HUES6 (cell line): ENCODE data around the gene ETNK2.

ENCODE experiments used
- H3K27ac ChIP-seq: 2 replicates; pipeline ENCODE4 v1.7.0; 2013; ENCODE audit warnings: low read depth, mild to moderate bottlenecking, low read length, inconsistent platforms
- H3K27me3 ChIP-seq: 2 replicates; pipeline ENCODE4 v1.6.1; 2013; ENCODE audit warnings: low read length; ENCODE audit not compliant: control insufficient read depth, insufficient read depth
- H3K36me3 ChIP-seq: 2 replicates; pipeline ENCODE4 v1.6.1; 2013; ENCODE audit warnings: low read length; ENCODE audit not compliant: control insufficient read depth, insufficient read depth
- H3K4me1 ChIP-seq: 2 replicates; pipeline ENCODE4 v1.6.1; 2013; ENCODE audit warnings: low read length; ENCODE audit not compliant: control insufficient read depth, insufficient read depth
- H3K4me3 ChIP-seq: 2 replicates; pipeline ENCODE4 v1.5.1; 2013; ENCODE audit warnings: low read depth, low read length
- H3K9ac ChIP-seq: one replicate; pipeline ENCODE4 v1.6.1; 2013; ENCODE audit warnings: mild to moderate bottlenecking, low read length
- H3K9me3 ChIP-seq: 2 replicates; pipeline ENCODE4 v1.6.1; 2013; ENCODE audit warnings: low read depth, low read length; ENCODE audit not compliant: control insufficient read depth, insufficient read depth

Gene ETNK2

DNA sequence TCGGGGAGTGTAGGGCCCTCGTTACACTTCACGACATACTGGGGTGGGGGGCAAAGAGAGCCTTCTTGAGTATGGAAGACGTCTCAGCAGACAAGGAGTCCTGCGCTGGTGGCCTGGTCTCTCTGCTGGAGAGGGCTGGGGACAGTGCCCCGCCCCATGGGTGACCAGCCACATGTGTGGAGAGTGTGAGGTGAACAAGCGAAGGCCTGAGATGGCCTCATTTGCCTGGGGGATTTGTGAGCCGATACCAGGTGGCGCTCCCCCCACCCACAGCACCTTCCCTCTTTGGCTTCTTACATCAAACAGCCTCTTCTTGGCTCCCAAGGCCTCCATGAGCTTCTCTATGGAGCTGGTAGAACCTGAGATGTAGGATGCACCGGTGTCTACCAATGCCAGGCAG, 4.0 kb upstream of the ETNK2 start:
- H3K4me1 ChIP-seq, result peaks cover 4% of the 10 kb centered on the region
- H3K27me3 ChIP-seq, result peaks cover 11% of the 10 kb centered on the region
- no peak overlapping the region for H3K27ac ChIP-seq
- no peak overlapping the region for H3K9ac ChIP-seq
- H3K4me3 ChIP-seq, result no peak overlapping the region
- H3K36me3 ChIP-seq, result no peaks in the 10 kb centered on the region
- no peaks in the 10 kb centered on the region for H3K9me3 ChIP-seq

DNA sequence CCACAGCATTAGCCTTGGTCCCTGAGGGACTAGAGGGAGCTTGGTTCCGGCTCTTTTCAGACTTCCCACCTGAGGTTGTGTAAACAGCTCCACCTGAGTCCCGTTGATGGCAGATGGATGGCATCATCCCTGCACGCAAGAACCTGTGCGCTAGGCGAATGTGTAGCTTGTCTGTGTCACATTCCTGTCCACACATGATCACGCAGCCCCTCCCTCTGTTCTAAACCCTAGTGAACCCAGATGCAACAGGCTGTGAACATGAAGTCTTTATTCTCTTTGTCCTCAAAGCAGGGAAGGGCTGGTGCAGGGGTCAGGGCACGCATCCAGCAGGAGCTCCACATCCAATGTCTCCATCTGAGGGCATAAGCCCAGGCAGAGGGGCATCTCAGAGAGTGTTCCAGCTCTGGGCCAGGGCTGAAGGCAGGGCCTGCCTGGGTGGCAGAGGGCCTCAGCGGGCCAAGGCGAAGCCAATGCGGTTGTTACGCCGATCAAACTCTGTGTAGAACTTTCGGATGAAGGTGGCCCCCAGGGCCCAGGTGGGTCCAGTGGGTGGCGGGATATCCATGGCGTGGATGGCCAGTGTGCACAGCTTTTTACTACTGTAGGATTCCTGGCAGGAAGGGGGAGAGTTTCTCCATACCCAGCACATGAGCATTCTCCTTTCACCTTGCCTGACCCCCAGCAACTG, 2.9 kb upstream of the ETNK2 start:
- H3K4me1 ChIP-seq, result peaks cover 10% of the 10 kb centered on the region
- no peak overlapping the region for H3K4me3 ChIP-seq
- no peaks in the 10 kb centered on the region for H3K36me3 ChIP-seq
- no peak overlapping the region for H3K9ac ChIP-seq
- no peaks in the 10 kb centered on the region for H3K9me3 ChIP-seq
- H3K27ac ChIP-seq, result no peak overlapping the region
- peaks cover 11% of the 10 kb centered on the region for H3K27me3 ChIP-seq

DNA sequence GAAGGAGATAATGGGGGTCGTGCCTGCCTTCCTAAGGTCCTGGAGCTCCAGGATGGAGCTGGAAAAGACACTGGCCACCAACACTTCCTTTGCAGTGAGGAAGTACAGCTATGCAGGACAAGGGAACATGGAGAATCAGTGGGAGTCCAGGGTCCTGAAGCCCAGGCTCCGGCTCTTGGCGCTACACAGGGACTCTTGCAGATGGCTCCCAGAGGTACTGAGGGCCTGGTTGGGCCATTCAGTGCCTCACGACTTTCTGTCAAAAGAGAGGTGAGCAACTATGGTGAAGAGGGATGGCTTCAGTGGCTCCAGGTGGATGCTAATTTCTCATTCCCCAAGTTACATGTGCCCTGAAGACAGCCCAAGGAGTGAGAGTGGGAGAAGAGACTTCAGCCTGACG, 1.8 kb upstream of the ETNK2 start:
- Histone ChIP-seq H3K9ac (no peak overlapping the region), H3K4me3 (no peak overlapping the region), H3K9me3 (no peaks in the 10 kb centered on the region), H3K36me3 (no peaks in the 10 kb centered on the region), H3K27me3 (peaks cover 11% of the 10 kb centered on the region), H3K4me1 (peaks cover 13% of the 10 kb centered on the region), H3K27ac (no peak overlapping the region)

DNA sequence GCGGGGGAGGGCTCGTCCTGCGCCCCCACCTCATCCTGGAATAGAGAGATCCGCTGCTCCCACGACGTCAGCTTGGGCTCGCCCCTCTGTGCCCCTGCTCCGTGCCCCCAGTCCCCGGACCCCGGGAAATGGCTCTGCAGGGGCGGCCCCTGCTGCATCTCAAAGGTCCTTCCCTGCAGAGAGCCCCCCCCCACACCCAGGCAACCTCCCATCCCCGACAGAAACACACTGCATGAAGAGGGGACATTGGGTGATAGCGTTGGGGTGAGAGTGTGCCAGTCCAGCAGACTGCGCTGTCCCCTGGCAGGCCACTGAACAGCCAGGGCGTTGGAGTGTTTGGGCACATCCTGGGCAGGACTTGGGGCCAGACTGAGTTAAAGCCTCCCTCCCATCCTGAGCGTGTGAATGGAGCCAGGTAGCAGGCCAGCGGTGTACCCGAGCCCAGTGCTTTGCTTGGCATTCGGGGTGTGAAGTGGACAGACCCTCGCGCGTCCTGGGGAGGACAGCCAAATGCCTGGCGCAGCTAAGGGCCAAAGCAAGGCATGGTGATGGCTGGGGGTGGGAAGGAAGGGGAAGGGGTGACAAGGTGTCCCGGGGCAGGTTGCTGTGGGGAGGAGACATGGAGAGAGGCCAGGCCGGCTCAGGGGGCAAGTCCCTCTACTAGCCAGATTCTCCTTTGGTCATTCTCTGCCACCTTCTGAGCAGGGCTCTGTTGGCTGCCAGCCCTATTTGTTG, 633 bp upstream of the ETNK2 start:
- Histone ChIP-seq H3K9ac (peak overlapping the region; percentile 70), H3K4me1 (peaks cover 25% of the 10 kb centered on the region), H3K27ac (no peak overlapping the region; the same call in 1 of the 2 replicates), H3K27me3 (peaks cover 11% of the 10 kb centered on the region), H3K9me3 (no peaks in the 10 kb centered on the region), H3K36me3 (no peaks in the 10 kb centered on the region), H3K4me3 (peak overlapping the region; percentile 81)

DNA sequence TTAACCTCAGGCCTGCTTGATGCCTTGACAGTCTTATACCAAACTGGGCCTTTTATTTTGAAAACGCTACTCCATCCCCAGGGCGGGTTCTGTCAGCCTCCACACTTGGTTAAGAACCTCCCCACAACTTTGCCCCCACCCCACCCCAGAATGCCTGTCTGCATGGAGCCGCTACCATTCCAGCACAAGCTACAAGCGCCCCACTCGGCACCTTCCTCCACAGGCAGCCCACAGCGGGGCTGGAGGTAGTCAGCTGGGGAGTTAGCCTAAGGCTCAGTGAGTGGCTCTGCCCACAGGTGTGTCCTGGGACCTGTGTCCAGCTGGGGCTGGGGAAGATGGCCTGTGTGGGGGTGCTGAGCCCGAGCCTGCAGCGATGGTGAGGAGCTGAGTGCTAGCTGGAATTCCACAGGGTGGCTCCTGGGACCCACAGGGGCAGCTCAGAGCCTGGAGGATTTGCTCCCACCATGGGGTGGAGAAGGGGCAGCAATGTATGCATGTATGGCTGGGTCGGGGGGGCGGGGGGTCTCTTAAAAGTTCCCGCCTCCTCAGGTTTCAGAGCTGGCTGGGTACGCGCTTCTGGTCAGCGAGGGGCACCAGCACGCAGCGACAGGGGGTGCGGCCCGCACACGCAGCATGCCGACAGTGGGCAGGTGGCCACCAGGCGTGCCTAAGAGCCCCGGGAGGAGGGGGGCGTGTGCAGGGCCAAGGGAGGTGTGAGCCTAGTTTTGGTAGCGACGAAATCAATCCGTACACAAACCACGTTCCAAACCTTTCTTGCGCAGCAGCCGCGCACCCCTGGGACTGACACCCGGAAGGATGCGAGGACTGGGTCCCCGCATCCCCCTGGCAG, 917 bp downstream of the ETNK2 start:
- H3K9ac ChIP-seq, result peak overlapping the region; percentile 66
- H3K4me1 ChIP-seq, result peaks cover 35% of the 10 kb centered on the region
- H3K36me3 ChIP-seq, result no peaks in the 10 kb centered on the region
- H3K27me3 ChIP-seq, result peaks cover 11% of the 10 kb centered on the region
- peak overlapping the region; percentile 81 for H3K4me3 ChIP-seq
- no peak overlapping the region for H3K27ac ChIP-seq
- H3K9me3 ChIP-seq, result no peaks in the 10 kb centered on the region

DNA sequence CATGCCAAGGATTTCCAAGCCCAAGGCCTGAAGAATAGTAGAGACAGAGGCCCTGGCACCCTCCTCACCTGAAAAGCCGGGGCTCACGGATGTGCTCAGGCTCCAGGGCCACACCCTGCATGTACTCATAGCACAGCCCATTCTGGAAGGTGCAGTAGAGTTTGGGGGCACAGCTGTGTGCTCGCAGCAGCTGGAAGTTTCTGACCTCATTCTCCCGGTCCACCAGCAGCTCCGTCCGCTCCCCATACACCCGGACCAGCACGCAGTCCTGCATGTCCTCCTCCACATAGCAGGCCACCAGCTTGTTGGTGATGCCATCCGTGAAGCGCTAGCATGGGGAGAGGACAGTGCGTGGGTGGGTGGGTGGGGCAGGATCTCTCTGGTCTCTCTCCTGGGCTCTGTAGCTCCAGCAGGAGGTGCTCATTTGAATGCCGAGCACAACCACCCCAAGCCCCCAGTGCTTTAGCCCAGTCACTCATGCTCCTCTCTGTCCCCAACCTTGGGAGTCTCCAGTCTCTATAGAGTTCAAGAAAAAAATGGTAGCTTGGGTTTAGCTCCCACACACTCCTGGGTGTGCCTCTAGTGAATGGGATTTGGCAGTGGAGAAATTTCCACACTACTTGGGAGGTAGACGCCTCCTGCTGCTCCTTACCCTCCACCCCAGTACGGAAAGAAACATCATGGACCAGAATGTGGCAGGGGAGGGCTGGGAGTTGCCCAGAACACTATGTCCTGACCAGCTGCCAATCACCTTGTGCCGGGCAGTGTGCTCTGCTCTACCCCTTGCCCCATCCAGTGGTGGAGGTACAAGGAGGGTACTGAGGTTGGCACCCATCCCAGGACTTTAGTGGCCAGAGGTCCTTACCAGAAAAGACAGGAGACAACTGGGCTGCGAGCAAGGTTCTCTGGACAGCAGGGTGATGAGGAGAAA, 1.9 kb downstream of the ETNK2 start:
- H3K4me1 ChIP-seq, result peaks cover 35% of the 10 kb centered on the region
- peaks cover 11% of the 10 kb centered on the region for H3K27me3 ChIP-seq
- peak overlapping the region; percentile 81; the same call in 1 of the 2 replicates for H3K4me3 ChIP-seq
- H3K36me3 ChIP-seq, result no peaks in the 10 kb centered on the region
- no peak overlapping the region for H3K9ac ChIP-seq
- H3K27ac ChIP-seq, result no peak overlapping the region
- no peaks in the 10 kb centered on the region for H3K9me3 ChIP-seq

DNA sequence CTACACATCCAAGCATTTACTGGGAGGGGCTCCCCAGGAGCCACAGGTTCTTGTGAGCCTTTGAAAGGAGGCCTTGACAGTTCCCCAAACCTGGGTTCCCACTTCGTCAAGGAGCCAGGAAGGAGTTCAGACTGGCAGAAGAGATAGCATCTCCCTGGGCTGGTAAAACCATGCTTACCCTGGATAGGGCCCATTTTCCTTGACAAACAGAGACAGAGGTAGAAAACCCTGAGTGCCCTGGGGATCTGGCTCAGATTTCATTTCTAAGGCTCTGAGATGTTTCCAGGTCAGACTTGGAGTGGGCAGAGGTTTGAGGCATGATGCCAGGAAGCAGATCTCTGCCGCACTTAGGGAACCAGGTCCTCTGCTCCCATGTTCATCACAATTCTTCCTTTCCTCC, 2.7 kb downstream of the ETNK2 start:
- no peaks in the 10 kb centered on the region for H3K9me3 ChIP-seq
- H3K27me3 ChIP-seq, result peaks cover 11% of the 10 kb centered on the region
- no peaks in the 10 kb centered on the region for H3K36me3 ChIP-seq
- H3K9ac ChIP-seq, result no peak overlapping the region
- no peak overlapping the region for H3K27ac ChIP-seq
- peaks cover 35% of the 10 kb centered on the region for H3K4me1 ChIP-seq
- no peak overlapping the region for H3K4me3 ChIP-seq

- Histone ChIP-seq H3K9ac (peak overlapping the region; percentile 18), H3K4me1 (peaks cover 35% of the 10 kb centered on the region), H3K27ac (0 out of 2 replicates have a peak overlapping the region, but pooled peaks have one; percentile 20), H3K9me3 (no peaks in the 10 kb centered on the region), H3K4me3 (peak overlapping the region; percentile 17), H3K36me3 (peaks cover 1% of the 10 kb centered on the region; the same call in 1 of the 2 replicates), H3K27me3 (peaks cover 8% of the 10 kb centered on the region)
Observed at GRCh38 chr1:204147406-204148383, 4.1 kb downstream of the ETNK2 start.

DNA sequence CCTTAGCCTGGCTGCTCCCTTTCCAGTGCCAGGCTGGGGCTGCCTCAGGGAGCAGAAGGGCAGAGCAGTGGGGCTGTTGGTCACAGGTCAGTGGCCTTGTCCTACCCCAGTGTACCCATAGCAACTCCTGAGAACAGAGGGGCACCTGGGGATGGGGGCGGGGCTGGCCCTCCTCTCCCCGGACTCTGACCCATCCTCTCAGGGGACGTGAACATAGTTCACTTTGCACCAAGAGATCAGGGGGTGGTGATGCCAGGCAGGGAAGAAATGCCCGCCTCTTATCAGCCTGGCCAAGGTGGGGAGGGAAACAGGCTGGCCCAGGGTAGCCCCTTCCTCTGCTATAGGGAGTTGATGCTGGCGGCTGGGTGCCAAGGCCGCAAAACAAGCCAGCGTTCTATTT, 4.9 kb downstream of the ETNK2 start:
- H3K4me3 ChIP-seq, result 0 out of 2 replicates have a peak overlapping the region, but pooled peaks have one; percentile 17
- no peaks in the 10 kb centered on the region for H3K9me3 ChIP-seq
- H3K9ac ChIP-seq, result no peak overlapping the region
- H3K27ac ChIP-seq, result 0 out of 2 replicates have a peak overlapping the region, but pooled peaks have one; percentile 20
- peaks cover 2% of the 10 kb centered on the region; the same call in 1 of the 2 replicates for H3K36me3 ChIP-seq
- H3K27me3 ChIP-seq, result peaks cover 5% of the 10 kb centered on the region
- peaks cover 31% of the 10 kb centered on the region for H3K4me1 ChIP-seq
